HepG2 (cell line): ENCODE measurements around the gene TJP1. TPM values are rescaled to one million over a fixed set of nuclear protein-coding genes. Genes with fewer than 3 reads are reported as not detected.

Experiments used
- ATAC-seq: fragments of 200-7000 bp; cut with Tn5 transposase; 3 replicates; pipeline ENCODE4 v1.9.1; 2020; ENCODE audit warnings: mild to moderate bottlenecking, moderate library complexity
- BruUV-seq: library from RNA; stranded (reverse); fragments of 400-500 nt; replicated peaks from 2 replicates; lab custom pipeline; 2021; lab: Mats Ljungman, UMichigan
- CTCF ChIA-PET: fragments of 300-600 bp; formaldehyde crosslinking; extraction: SDS; loops from one replicate; lab custom pipeline; 2021; ENCODE audit warnings: low total read pairs, inconsistent platforms, low intra/inter-chr PET ratio; lab: Yijun Ruan, JAX
- POLR2A ChIA-PET: fragments of 350-600 bp; sonication (Branson Sonifier 250); formaldehyde crosslinking; loops from one replicate; lab custom pipeline; 2020; ENCODE audit warnings: antibody characterized with exemption, inconsistent platforms; lab: Yijun Ruan, JAX
- DNase-seq: peaks from one replicate; pipeline ENCODE4 v3.0.0-alpha.2; 2015; ENCODE audit warnings: low spot score
- FAIRE-seq: peaks from 3 replicates; lab custom pipeline; 2011; peaks lifted over from hg19 to GRCh38; lab: Jason Lieb, UNC
- H2AFZ ChIP-seq: one replicate; pipeline ENCODE4 v1.6.1; 2011; ENCODE audit warnings: low read length, inconsistent platforms
- H3K27ac ChIP-seq: fragments of 300-600 bp; 3 replicates; pipeline ENCODE4 v1.8.0; 2011; ENCODE audit warnings: mixed run types, mild to moderate bottlenecking, mixed read lengths, low read length, inconsistent platforms; ENCODE audit not compliant: insufficient read depth; ENCODE audit errors: extremely low read length
- H3K27me3 ChIP-seq, 2 experiments: fragments of 200-600 bp in 1 of 2; 2 replicates in 1 of 2; 3 replicates in 1 of 2; pipeline versions ENCODE4 v1.6.0 to v1.8.0; 2011; ENCODE audit warnings: low read length in 2 of 2, mild to moderate bottlenecking in 2 of 2, moderate library complexity in 2 of 2, inconsistent platforms in 1 of 2; ENCODE audit not compliant: insufficient read depth in 2 of 2, control insufficient read depth in 1 of 2
- H3K36me3 ChIP-seq, 2 experiments: fragments of 200-600 bp in 1 of 2; replicated peaks in 1 of 2; 2 replicates in 1 of 2; 3 replicates in 1 of 2; pipeline versions ENCODE4 v1.5.1 to v1.8.0; 2011; ENCODE audit warnings: low read length in 2 of 2, inconsistent platforms in 1 of 2; ENCODE audit not compliant: insufficient read depth in 2 of 2, control insufficient read depth in 1 of 2
- H3K4me1 ChIP-seq: 2 replicates; pipeline ENCODE4 v1.5.1; 2012; ENCODE audit warnings: low read length, inconsistent platforms; ENCODE audit not compliant: insufficient read depth
- H3K4me2 ChIP-seq: 2 replicates; pipeline ENCODE4 v1.6.0; 2011; ENCODE audit warnings: low read depth, low read length, inconsistent platforms
- H3K4me3 ChIP-seq, 3 experiments: fragments of 200-600 bp in 1 of 3; sonication (generic), shearing (Covaris generic) in 1 of 3; replicated peaks in 1 of 3; 2 replicates each; pipeline ENCODE4 v1.5.1; 2011 to 2016; ENCODE audit warnings: low read length in 3 of 3, inconsistent platforms in 2 of 3, low read depth in 2 of 3, mild to moderate bottlenecking in 2 of 3, control low read depth in 1 of 3, mixed read lengths in 1 of 3; ENCODE audit not compliant: insufficient read depth in 1 of 3
- H3K79me2 ChIP-seq: one replicate; pipeline ENCODE4 v1.6.1; 2011; ENCODE audit warnings: low read length, inconsistent platforms; ENCODE audit not compliant: insufficient read depth
- H3K9ac ChIP-seq: 2 replicates; pipeline ENCODE4 v1.6.0; 2011; ENCODE audit warnings: mild to moderate bottlenecking, low read depth, low read length, inconsistent platforms; ENCODE audit not compliant: insufficient read depth
- H3K9me3 ChIP-seq: 2 replicates; pipeline ENCODE4 v1.5.1; 2012; ENCODE audit warnings: mild to moderate bottlenecking, low read length
- H4K20me1 ChIP-seq: 2 replicates; pipeline ENCODE4 v1.6.0; 2011; ENCODE audit warnings: inconsistent platforms, mild to moderate bottlenecking, low read length, moderate library complexity; ENCODE audit not compliant: insufficient read depth
- ARNTL ChIP-seq: sonication (generic); formaldehyde crosslinking; IDR thresholded peaks from 2 replicates; pipeline ENCODE4 v1.4.0; 2020; ENCODE audit warnings: mild to moderate bottlenecking, missing genetic modification reagents
- BHLHE40 ChIP-seq: IDR thresholded peaks from 2 replicates; pipeline ENCODE4 v1.6.1; 2011; ENCODE audit warnings: low read length, improper control_type of control experiment
- FLYWCH1 ChIP-seq: sonication (generic); formaldehyde crosslinking; IDR thresholded peaks from 2 replicates; pipeline ENCODE4 v1.8.1; 2023; ENCODE audit warnings: mild to moderate bottlenecking, missing genetic modification reagents
- HCFC1 ChIP-seq: fragments of 150-350 bp; IDR thresholded peaks from 2 replicates; pipeline ENCODE4 v1.6.1; 2014; ENCODE audit warnings: low read depth, low read length
- KLF13 ChIP-seq: sonication (generic); formaldehyde crosslinking; IDR thresholded peaks from 2 replicates; pipeline ENCODE4 v1.4.0; 2020; ENCODE audit warnings: mild to moderate bottlenecking, missing genetic modification reagents
- LCORL ChIP-seq, 2 experiments: fragments of 450-650 bp in 1 of 2; sonication (generic) in 1 of 2; formaldehyde crosslinking in 1 of 2; IDR thresholded peaks; 2 replicates each; pipeline versions ENCODE4 v1.5.0 to v1.6.1; 2017 to 2020; ENCODE audit warnings: antibody characterized with exemption in 1 of 2, missing genetic modification reagents in 1 of 2
- MAFF ChIP-seq: IDR thresholded peaks from 2 replicates; pipeline ENCODE4 v1.6.1; 2011; ENCODE audit warnings: low read depth, low read length, improper control_type of control experiment
- MAFK ChIP-seq, 2 experiments: IDR thresholded peaks in 1 of 2; conservative IDR thresholded peaks in 1 of 2; 2 replicates each; pipeline ENCODE4 v1.6.1; 2011; ENCODE audit warnings: improper control_type of control experiment in 2 of 2, low read length in 2 of 2
- NCOA5 ChIP-seq: sonication (generic); formaldehyde crosslinking; IDR thresholded peaks from 2 replicates; pipeline ENCODE4 v1.4.0; 2020; ENCODE audit warnings: missing genetic modification reagents
- NFKBIZ ChIP-seq: IDR thresholded peaks from 2 replicates; pipeline ENCODE4 v1.6.1; 2018; ENCODE audit warnings: missing genetic modification reagents, missing compliant biosample characterization
- SUZ12 ChIP-seq: fragments of 150-350 bp; IDR thresholded peaks from 2 replicates; pipeline ENCODE4 v1.6.1; 2014; ENCODE audit warnings: low read depth, low read length
- U2AF1 ChIP-seq: fragments of 200-400 bp; formaldehyde crosslinking; optimal IDR thresholded peaks from 2 replicates; pipeline ENCODE3; 2017; ENCODE audit warnings: mild to moderate bottlenecking, low read depth, low read length
- ZNF546 ChIP-seq: sonication (generic); formaldehyde crosslinking; conservative IDR thresholded peaks from 2 replicates; pipeline ENCODE4 v1.8.1; 2023; ENCODE audit warnings: mild to moderate bottlenecking, missing genetic modification reagents
- WGBS: methylation state at CpG from one replicate; pipeline ENCODE4 v1.1.6; 2017; ENCODE audit warnings: low lambda C conversion rate; 5-methylcytosine and 5-hydroxymethylcytosine counted together
- in situ Hi-C: cut with HindIII; loops from 2 replicates; pipeline ENCODE4 v1.10.0; 2017; ENCODE audit warnings: low pct_unique_long_range_greater_than_20kb; ENCODE audit not compliant: extremely low pct_ligation_motif_present
- intact Hi-C: fragments of 100-400 bp; cut with micrococcal nuclease; formaldehyde crosslinking; loops from one replicate; pipeline ENCODE4 v1.10.0; 2022; ENCODE audit not compliant: unreplicated experiment
- polyA plus RNA-seq, 8 experiments: library from polyadenylated mRNA; depleted of rRNA in 3 of 8; stranded (reverse) in 7 of 8; unstranded in 1 of 8; fragments of >200 nt; fragmentation: Illumina TruSeq in 4 of 8; extraction: Trizol in 4 of 8; gene quantifications; 2 replicates each; pipeline versions ENCODE4 v1.2.1 to v1.2.3, GENCODE V29; 2011 to 2016; ENCODE audit warnings: low read depth in 4 of 8, missing spikeins in 1 of 8, mixed read lengths in 1 of 8; ENCODE audit not compliant: insufficient read depth in 1 of 8
- total RNA-seq, 5 experiments: library from RNA; depleted of rRNA; stranded (reverse); fragments of >200 nt; fragmentation: Illumina TruSeq; extraction: Trizol; gene quantifications; 2 replicates each; pipeline ENCODE4 v1.2.3, GENCODE V29; 2016; ENCODE audit warnings: low read depth in 1 of 5
- TF ChIP-seq, protein P1 (sequence below): sonication (generic); formaldehyde crosslinking; IDR thresholded peaks from 2 replicates; pipeline ENCODE4 v1.9.0; 2022; ENCODE audit warnings: missing genetic modification reagents, mild to moderate bottlenecking, borderline replicate concordance
- TF ChIP-seq, protein P2 (sequence below): sonication (generic); formaldehyde crosslinking; IDR thresholded peaks from 2 replicates; pipeline ENCODE4 v1.9.0; 2021; ENCODE audit warnings: missing genetic modification reagents, borderline replicate concordance

TJP1 gene
- total and polyA plus RNA-seq, 2 of the 13 experiments (the other 11 are each of a cell fraction or from before 2014, with no cell fraction given) = 25.9 to 27.1 TPM

DNA sequence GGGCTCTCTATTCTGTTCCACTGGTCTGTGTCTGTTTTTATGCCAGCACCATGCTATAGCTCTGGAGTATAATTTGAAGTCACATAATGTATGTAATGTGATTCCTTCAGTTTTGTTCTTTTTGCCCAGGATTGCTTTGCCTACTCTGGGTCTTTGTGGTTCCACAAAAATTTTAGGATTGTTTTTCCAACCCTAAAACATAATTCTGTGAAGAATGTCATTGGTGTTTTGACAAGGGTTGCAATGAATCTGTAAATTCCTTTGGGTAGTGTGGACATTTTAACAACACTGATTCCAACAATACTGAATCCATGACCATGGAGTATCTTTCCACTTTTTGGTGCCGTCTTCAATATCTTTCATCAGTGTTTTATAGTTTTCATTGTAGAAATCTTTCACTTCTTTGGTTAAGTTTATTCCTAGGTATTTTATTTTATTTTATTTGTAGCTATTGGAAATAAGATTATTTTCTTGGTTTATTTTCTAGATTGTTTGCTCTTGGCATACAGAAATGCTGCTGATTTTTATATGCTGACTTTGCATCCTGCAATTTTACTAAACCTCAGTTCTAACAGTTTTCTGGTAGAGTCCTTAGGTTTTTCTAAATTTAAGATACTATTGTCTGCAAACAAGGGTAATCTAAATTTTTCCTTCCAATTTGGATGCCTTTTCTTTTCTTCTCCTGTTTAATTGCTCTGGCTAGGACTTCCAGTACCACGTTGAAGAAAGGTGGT is 29.7 kb downstream of the TJP1 start:
- DNase-seq (no peak), ATAC-seq (no peak), FAIRE-seq (no peak)
- Histone ChIP-seq H3K27me3 (no peaks in the 10 kb centered on the region), H3K4me3 (no peak overlapping the region), H4K20me1 (no peaks in the 10 kb centered on the region), H3K4me2 (no peak overlapping the region), H3K36me3 (peaks cover 2 to 8% of the 10 kb centered on the region in 2 experiments; a peak in 3 of 5 replicates), H3K9me3 (no peaks in the 10 kb centered on the region), H3K79me2 (peaks cover 2% of the 10 kb centered on the region), H2AFZ (no peak overlapping the region), H3K4me1 (no peaks in the 10 kb centered on the region), H3K27ac (no peak overlapping the region), H3K9ac (no peak overlapping the region)
- no TSS peak for BruUV-seq
- intact Hi-C loops (no loop called here), in situ Hi-C loops (no loop called here)
- POLR2A ChIA-PET = no interaction called here
- WGBS = 90% methylated on average over 2 of the region's 2 CpGs
- CTCF ChIA-PET = no interaction called here
- TF ChIP-seq MAFK (conservative IDR thresholded peaks at IDR 0.05 in 1 of 2, IDR thresholded peaks at IDR 0.05 in 1 of 2; ENCODE audit: low read length in 2 of 2) (peak; percentile 69 to 78), MAFF (peak; percentile 64), LCORL (IDR thresholded peaks at IDR 0.05) (no peak), LCORL (CRISPR knock-in tag; IDR thresholded peaks at IDR 0.05) (no peak)

DNA sequence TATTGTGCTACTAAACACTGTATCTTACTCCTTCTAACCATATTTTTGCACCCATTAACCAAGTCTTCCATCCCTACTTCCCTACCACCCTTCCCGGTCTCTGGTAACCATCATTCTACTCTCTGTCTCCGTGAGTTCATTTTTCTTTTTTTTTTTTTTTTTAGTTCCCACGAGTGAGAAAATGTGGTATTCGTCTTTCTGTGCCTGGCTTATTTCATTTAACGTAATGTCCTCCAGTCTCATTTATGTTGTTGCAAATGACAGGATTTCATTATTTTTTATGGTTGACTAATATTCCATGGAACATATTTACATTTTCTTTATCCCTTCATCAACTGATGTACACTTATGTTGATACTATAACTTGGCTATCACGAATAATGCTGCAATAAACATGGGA is 31.7 kb downstream of the TJP1 start:
- no peaks in the 10 kb centered on the region for H3K4me1 ChIP-seq
- H3K4me3 ChIP-seq = no peak overlapping the region
- POLR2A ChIA-PET = no interaction called here
- H3K27me3 ChIP-seq = no peaks in the 10 kb centered on the region
- WGBS = 98% methylated on average over 6 of the region's 6 CpGs
- peaks cover 2 to 8% of the 10 kb centered on the region in 2 experiments; a peak in 3 of 5 replicates for H3K36me3 ChIP-seq
- no peaks in the 10 kb centered on the region for H3K9me3 ChIP-seq
- no TSS peak for BruUV-seq
- H3K27ac ChIP-seq = no peak overlapping the region
- DNase-seq (no peak), FAIRE-seq (no peak), ATAC-seq (no peak)
- in situ Hi-C loops (no loop called here), intact Hi-C loops (no loop called here)
- H3K4me2 ChIP-seq = no peak overlapping the region
- CTCF ChIA-PET = no interaction called here
- H3K9ac ChIP-seq = no peak overlapping the region
- H2AFZ ChIP-seq = no peak overlapping the region
- H3K79me2 ChIP-seq = peaks cover 2% of the 10 kb centered on the region
- no peaks in the 10 kb centered on the region for H4K20me1 ChIP-seq
- TF ChIP-seq ARNTL (no peak), NCOA5 (CRISPR knock-in tag) (no peak), ZNF546 (CRISPR knock-in tag) (no peak), SUZ12 (no peak), KLF13 (CRISPR knock-in tag) (no peak), HCFC1 (no peak), BHLHE40 (no peak), FLYWCH1 (CRISPR knock-in tag) (no peak), NFKBIZ (CRISPR knock-in tag) (no peak), U2AF1 (no peak)
- TF ChIP-seq, protein P1, sequence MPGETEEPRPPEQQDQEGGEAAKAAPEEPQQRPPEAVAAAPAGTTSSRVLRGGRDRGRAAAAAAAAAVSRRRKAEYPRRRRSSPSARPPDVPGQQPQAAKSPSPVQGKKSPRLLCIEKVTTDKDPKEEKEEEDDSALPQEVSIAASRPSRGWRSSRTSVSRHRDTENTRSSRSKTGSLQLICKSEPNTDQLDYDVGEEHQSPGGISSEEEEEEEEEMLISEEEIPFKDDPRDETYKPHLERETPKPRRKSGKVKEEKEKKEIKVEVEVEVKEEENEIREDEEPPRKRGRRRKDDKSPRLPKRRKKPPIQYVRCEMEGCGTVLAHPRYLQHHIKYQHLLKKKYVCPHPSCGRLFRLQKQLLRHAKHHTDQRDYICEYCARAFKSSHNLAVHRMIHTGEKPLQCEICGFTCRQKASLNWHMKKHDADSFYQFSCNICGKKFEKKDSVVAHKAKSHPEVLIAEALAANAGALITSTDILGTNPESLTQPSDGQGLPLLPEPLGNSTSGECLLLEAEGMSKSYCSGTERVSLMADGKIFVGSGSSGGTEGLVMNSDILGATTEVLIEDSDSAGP (CRISPR knock-in tag) = no peak
- TF ChIP-seq, protein P2, sequence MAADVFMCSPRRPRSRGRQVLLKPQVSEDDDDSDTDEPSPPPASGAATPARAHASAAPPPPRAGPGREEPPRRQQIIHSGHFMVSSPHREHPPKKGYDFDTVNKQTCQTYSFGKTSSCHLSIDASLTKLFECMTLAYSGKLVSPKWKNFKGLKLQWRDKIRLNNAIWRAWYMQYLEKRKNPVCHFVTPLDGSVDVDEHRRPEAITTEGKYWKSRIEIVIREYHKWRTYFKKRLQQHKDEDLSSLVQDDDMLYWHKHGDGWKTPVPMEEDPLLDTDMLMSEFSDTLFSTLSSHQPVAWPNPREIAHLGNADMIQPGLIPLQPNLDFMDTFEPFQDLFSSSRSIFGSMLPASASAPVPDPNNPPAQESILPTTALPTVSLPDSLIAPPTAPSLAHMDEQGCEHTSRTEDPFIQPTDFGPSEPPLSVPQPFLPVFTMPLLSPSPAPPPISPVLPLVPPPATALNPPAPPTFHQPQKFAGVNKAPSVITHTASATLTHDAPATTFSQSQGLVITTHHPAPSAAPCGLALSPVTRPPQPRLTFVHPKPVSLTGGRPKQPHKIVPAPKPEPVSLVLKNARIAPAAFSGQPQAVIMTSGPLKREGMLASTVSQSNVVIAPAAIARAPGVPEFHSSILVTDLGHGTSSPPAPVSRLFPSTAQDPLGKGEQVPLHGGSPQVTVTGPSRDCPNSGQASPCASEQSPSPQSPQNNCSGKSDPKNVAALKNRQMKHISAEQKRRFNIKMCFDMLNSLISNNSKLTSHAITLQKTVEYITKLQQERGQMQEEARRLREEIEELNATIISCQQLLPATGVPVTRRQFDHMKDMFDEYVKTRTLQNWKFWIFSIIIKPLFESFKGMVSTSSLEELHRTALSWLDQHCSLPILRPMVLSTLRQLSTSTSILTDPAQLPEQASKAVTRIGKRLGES (CRISPR knock-in tag) = no peak
